ENCODE data around the gene CEP128. TPM values are rescaled to one million over a fixed set of nuclear protein-coding genes. Genes with fewer than 3 reads are reported as not detected.
"Not testable (repeated sequence)": the region's sequence is repeated elsewhere in the genome, so short reads cannot be mapped to it uniquely, and the experiment has no call there.

Gene CEP128
- total RNA-seq, 1 experiment from 2014 or later = 28.3 TPM

- Histone ChIP-seq H3K79me2 (ENCODE audit: low read length) (no peaks in the 10 kb centered on the region), H3K4me2 (ENCODE audit: low read depth, low read length, poor library complexity, severe bottlenecking) (no peak overlapping the region), H3K27me3 (ENCODE audit: low read length) (no peaks in the 10 kb centered on the region), H3K9me3 (ENCODE audit: low read length) (no peaks in the 10 kb centered on the region), H3K4me3 (ENCODE audit: low read length) (no peak overlapping the region), H2AFZ (ENCODE audit: low read length) (no peak overlapping the region), H3K36me3 (ENCODE audit: insufficient read depth, low read length) (no peaks in the 10 kb centered on the region), H4K20me1 (ENCODE audit: insufficient read depth, low read depth, low read length) (no peaks in the 10 kb centered on the region), H3K4me1 (ENCODE audit: low read length) (peaks cover 28% of the 10 kb centered on the region), H3K9ac (ENCODE audit: low read length) (no peak overlapping the region), H3K9me2 (replicated peaks; ENCODE audit: insufficient read depth, low read length) (no peaks in the 10 kb centered on the region), H3K27ac (ENCODE audit: low read length) (no peak overlapping the region)
- no peak for DNase-seq
Observed at GRCh38 chr14:80958226-80958625, 16.7 kb upstream of the CEP128 start.

GRCh38 chr14:80957613-80958012 is 16.1 kb upstream of the CEP128 start:
- Histone ChIP-seq H3K27me3 (ENCODE audit: low read length) (no peaks in the 10 kb centered on the region), H3K79me2 (ENCODE audit: low read length) (no peaks in the 10 kb centered on the region), H4K20me1 (ENCODE audit: insufficient read depth, low read depth, low read length) (no peaks in the 10 kb centered on the region), H3K9me3 (ENCODE audit: low read length) (no peaks in the 10 kb centered on the region), H2AFZ (ENCODE audit: low read length) (0 out of 2 replicates have a peak overlapping the region, but pooled peaks have one; percentile 61), H3K4me2 (ENCODE audit: low read depth, low read length, poor library complexity, severe bottlenecking) (no peak overlapping the region), H3K9me2 (replicated peaks; ENCODE audit: insufficient read depth, low read length) (no peaks in the 10 kb centered on the region), H3K4me3 (ENCODE audit: low read length) (no peak overlapping the region), H3K4me1 (ENCODE audit: low read length) (peaks cover 28% of the 10 kb centered on the region), H3K36me3 (ENCODE audit: insufficient read depth, low read length) (no peaks in the 10 kb centered on the region), H3K9ac (ENCODE audit: low read length) (no peak overlapping the region), H3K27ac (ENCODE audit: low read length) (no peak overlapping the region)
- DNase-seq = no peak

GRCh38 chr14:80956922-80957321 is 15.4 kb upstream of the CEP128 start:
- DNase-seq = no peak

GRCh38 chr14:80956102-80956501 is 14.6 kb upstream of the CEP128 start:
- Histone ChIP-seq H3K4me3 (ENCODE audit: low read length) (no peak overlapping the region), H3K27me3 (ENCODE audit: low read length) (no peaks in the 10 kb centered on the region), H3K27ac (ENCODE audit: low read length) (no peak overlapping the region), H3K36me3 (ENCODE audit: insufficient read depth, low read length) (no peaks in the 10 kb centered on the region), H3K4me2 (ENCODE audit: low read depth, low read length, poor library complexity, severe bottlenecking) (no peak overlapping the region), H3K79me2 (ENCODE audit: low read length) (no peaks in the 10 kb centered on the region), H3K9me2 (replicated peaks; ENCODE audit: insufficient read depth, low read length) (no peaks in the 10 kb centered on the region), H3K9ac (ENCODE audit: low read length) (no peak overlapping the region), H4K20me1 (ENCODE audit: insufficient read depth, low read depth, low read length) (no peaks in the 10 kb centered on the region), H3K9me3 (ENCODE audit: low read length) (no peaks in the 10 kb centered on the region), H2AFZ (ENCODE audit: low read length) (no peak overlapping the region), H3K4me1 (ENCODE audit: low read length) (peaks cover 28% of the 10 kb centered on the region)
- DNase-seq = no peak

More at GRCh38 chr14:80956922-80957321, 15.4 kb upstream of the CEP128 start:
- no peaks in the 10 kb centered on the region for H4K20me1 ChIP-seq (ENCODE audit: insufficient read depth, low read depth, low read length)
- H3K9me2 ChIP-seq (replicated peaks; ENCODE audit: insufficient read depth, low read length) = no peaks in the 10 kb centered on the region
- no peak overlapping the region for H3K9ac ChIP-seq (ENCODE audit: low read length)
- H3K4me1 ChIP-seq (ENCODE audit: low read length) = peaks cover 28% of the 10 kb centered on the region
- H2AFZ ChIP-seq (ENCODE audit: low read length) = no peak overlapping the region
- no peaks in the 10 kb centered on the region for H3K36me3 ChIP-seq (ENCODE audit: insufficient read depth, low read length)
- H3K27me3 ChIP-seq (ENCODE audit: low read length) = no peaks in the 10 kb centered on the region
- H3K4me3 ChIP-seq (ENCODE audit: low read length) = no peak overlapping the region
- no peak overlapping the region for H3K4me2 ChIP-seq (ENCODE audit: low read depth, low read length, poor library complexity, severe bottlenecking)
- no peak overlapping the region for H3K27ac ChIP-seq (ENCODE audit: low read length)
- no peaks in the 10 kb centered on the region for H3K79me2 ChIP-seq (ENCODE audit: low read length)
- H3K9me3 ChIP-seq (ENCODE audit: low read length) = no peaks in the 10 kb centered on the region

- Histone ChIP-seq H3K79me2 (ENCODE audit: low read length) (no peaks in the 10 kb centered on the region), H3K4me2 (ENCODE audit: low read depth, low read length, poor library complexity, severe bottlenecking) (peak within 1 kb of the TSS; percentile 65), H3K27me3 (ENCODE audit: low read length) (no peaks in the 10 kb centered on the region), H3K27ac (ENCODE audit: low read length) (no peak within 1 kb of the TSS), H3K9ac (ENCODE audit: low read length) (peak within 1 kb of the TSS; percentile 46), H4K20me1 (ENCODE audit: insufficient read depth, low read depth, low read length) (no peaks in the 10 kb centered on the region), H3K4me1 (ENCODE audit: low read length) (peaks cover 28% of the 10 kb centered on the region), H2AFZ (ENCODE audit: low read length) (peak within 1 kb of the TSS; percentile 62; the same call in 1 of the 2 replicates), H3K36me3 (ENCODE audit: insufficient read depth, low read length) (no peaks in the 10 kb centered on the region), H3K9me3 (ENCODE audit: low read length) (no peaks in the 10 kb centered on the region), H3K4me3 (ENCODE audit: low read length) (peak within 1 kb of the TSS; percentile 60), H3K9me2 (replicated peaks; ENCODE audit: insufficient read depth, low read length) (no peaks in the 10 kb centered on the region)
- DNase-seq = no peak
Observed at GRCh38 chr14:80955416-80955941, 13.9 kb upstream of the CEP128 start, which contains the start of gene TSHR. Gene TSHR (plus strand): TSS chr14:80955621. CDS start chr14:80955681, 60 bp downstream.

- H3K4me1 ChIP-seq (ENCODE audit: low read length) = peaks cover 24% of the 10 kb centered on the region
- peak overlapping the region; percentile 62; the same call in 1 of the 2 replicates for H2AFZ ChIP-seq (ENCODE audit: low read length)
- peak overlapping the region; percentile 60 for H3K4me3 ChIP-seq (ENCODE audit: low read length)
- peak; percentile 92 for DNase-seq
- no peaks in the 10 kb centered on the region for H4K20me1 ChIP-seq (ENCODE audit: insufficient read depth, low read depth, low read length)
- H3K36me3 ChIP-seq (ENCODE audit: insufficient read depth, low read length) = no peaks in the 10 kb centered on the region
- no peak overlapping the region for H3K27ac ChIP-seq (ENCODE audit: low read length)
- H3K9ac ChIP-seq (ENCODE audit: low read length) = peak overlapping the region; percentile 46
- H3K9me3 ChIP-seq (ENCODE audit: low read length) = no peaks in the 10 kb centered on the region
- H3K27me3 ChIP-seq (ENCODE audit: low read length) = no peaks in the 10 kb centered on the region
- no peaks in the 10 kb centered on the region for H3K79me2 ChIP-seq (ENCODE audit: low read length)
- H3K4me2 ChIP-seq (ENCODE audit: low read depth, low read length, poor library complexity, severe bottlenecking) = peak overlapping the region; percentile 65
- H3K9me2 ChIP-seq (replicated peaks; ENCODE audit: insufficient read depth, low read length) = no peaks in the 10 kb centered on the region
Observed at GRCh38 chr14:80954687-80955299, 13.3 kb upstream of the CEP128 start.

- not testable (repeated sequence) for H3K9me2 ChIP-seq (replicated peaks; ENCODE audit: insufficient read depth, low read length); H3K9ac ChIP-seq (ENCODE audit: low read length); H3K4me2 ChIP-seq (ENCODE audit: low read depth, low read length, poor library complexity, severe bottlenecking); H3K36me3 ChIP-seq (ENCODE audit: insufficient read depth, low read length); H3K27me3 ChIP-seq (ENCODE audit: low read length); H3K9me3 ChIP-seq (ENCODE audit: low read length); H3K79me2 ChIP-seq (ENCODE audit: low read length); H3K4me3 ChIP-seq (ENCODE audit: low read length); H3K27ac ChIP-seq (ENCODE audit: low read length); H4K20me1 ChIP-seq (ENCODE audit: insufficient read depth, low read depth, low read length); DNase-seq; H2AFZ ChIP-seq (ENCODE audit: low read length)
- peaks cover 22% of the 10 kb centered on the region for H3K4me1 ChIP-seq (ENCODE audit: low read length)
Observed at GRCh38 chr14:80953211-80953610, 11.7 kb upstream of the CEP128 start.

GRCh38 chr14:80951491-80951890 is 10.0 kb upstream of the CEP128 start:
- Histone ChIP-seq H3K9ac (ENCODE audit: low read length) (no peak overlapping the region), H3K27me3 (ENCODE audit: low read length) (no peaks in the 10 kb centered on the region), H3K4me1 (ENCODE audit: low read length) (peaks cover 12% of the 10 kb centered on the region), H3K4me3 (ENCODE audit: low read length) (no peak overlapping the region), H3K9me3 (ENCODE audit: low read length) (no peaks in the 10 kb centered on the region), H2AFZ (ENCODE audit: low read length) (no peak overlapping the region), H4K20me1 (ENCODE audit: insufficient read depth, low read depth, low read length) (no peaks in the 10 kb centered on the region), H3K9me2 (replicated peaks; ENCODE audit: insufficient read depth, low read length) (no peaks in the 10 kb centered on the region), H3K36me3 (ENCODE audit: insufficient read depth, low read length) (no peaks in the 10 kb centered on the region), H3K27ac (ENCODE audit: low read length) (no peak overlapping the region), H3K4me2 (ENCODE audit: low read depth, low read length, poor library complexity, severe bottlenecking) (no peak overlapping the region), H3K79me2 (ENCODE audit: low read length) (no peaks in the 10 kb centered on the region)
- DNase-seq = no peak
